Thymus (tissue), 11 donors: ENCODE results near the gene CABLES1. TPM values are rescaled to one million over a fixed set of nuclear protein-coding genes. Genes with fewer than 3 reads are reported as not detected.
"Not testable (repeated sequence)": the region's sequence is repeated elsewhere in the genome, so short reads cannot be mapped to it uniquely, and the experiment has no call there.

Experiments
- DNase-seq, 9 donors: peaks; one replicate each; pipeline ENCODE4 v3.0.0-alpha.2; 2013; ENCODE audit warnings: low spot score in 9 of 9, low read depth in 6 of 9, missing footprints in 1 of 9
- H3K27ac ChIP-seq, 2 donors: one replicate each; pipeline ENCODE4 v1.5.1; 2013; ENCODE audit warnings: control low read depth in 1 of 2, low read depth in 1 of 2, low read length in 1 of 2, mild to moderate bottlenecking in 1 of 2, moderate library complexity in 1 of 2
- H3K27me3 ChIP-seq, 2 donors: one replicate each; pipeline ENCODE4 v1.5.1; 2013; ENCODE audit warnings: low read length in 1 of 2; ENCODE audit not compliant: control insufficient read depth in 2 of 2, insufficient read depth in 1 of 2
- H3K36me3 ChIP-seq, 2 donors: one replicate each; pipeline ENCODE4 v1.5.1; 2013; ENCODE audit warnings: low read length in 1 of 2, mild to moderate bottlenecking in 1 of 2, moderate library complexity in 1 of 2; ENCODE audit not compliant: control insufficient read depth in 2 of 2, insufficient read depth in 2 of 2
- H3K4me1 ChIP-seq, 2 donors: one replicate each; pipeline ENCODE4 v1.5.1; 2013; ENCODE audit warnings: low read length in 2 of 2; ENCODE audit not compliant: control insufficient read depth in 2 of 2, insufficient read depth in 2 of 2
- H3K4me3 ChIP-seq, 2 donors: one replicate each; pipeline ENCODE4 v1.5.1; 2013; ENCODE audit warnings: low read length in 2 of 2, control low read depth in 1 of 2, mild to moderate bottlenecking in 1 of 2
- H3K9me3 ChIP-seq, 2 donors: one replicate each; pipeline ENCODE4 v1.5.1; 2013; ENCODE audit warnings: low read length in 1 of 2, mild to moderate bottlenecking in 1 of 2; ENCODE audit not compliant: control insufficient read depth in 2 of 2, insufficient read depth in 1 of 2
- WGBS: extraction: QIAGEN DNeasy Blood & Tissue Kit; methylation state at CpG from one replicate; pipeline ENCODE4 v1.1.7; 2013; 5-methylcytosine and 5-hydroxymethylcytosine counted together
- polyA plus RNA-seq: library from polyadenylated mRNA; stranded (reverse); fragments of 200-250 nt; gene quantifications from one replicate; pipeline ENCODE4 v1.2.3, GENCODE V29; 2013
- total RNA-seq: library from RNA; stranded (reverse); fragments of 120-200 nt; gene quantifications from one replicate; pipeline ENCODE4 v1.2.4, GENCODE V29; 2013
- donor health status: healthy.

CABLES1 gene
- total and polyA plus RNA-seq, 2 donors, result 5.1 to 6.7 TPM

GRCh38 chr18:23241833-23242496 lies 106.7 kb downstream of the CABLES1 start:
- H3K4me1 ChIP-seq, result peaks cover 28 to 57% of the 10 kb centered on the region in 2 donors

DNA sequence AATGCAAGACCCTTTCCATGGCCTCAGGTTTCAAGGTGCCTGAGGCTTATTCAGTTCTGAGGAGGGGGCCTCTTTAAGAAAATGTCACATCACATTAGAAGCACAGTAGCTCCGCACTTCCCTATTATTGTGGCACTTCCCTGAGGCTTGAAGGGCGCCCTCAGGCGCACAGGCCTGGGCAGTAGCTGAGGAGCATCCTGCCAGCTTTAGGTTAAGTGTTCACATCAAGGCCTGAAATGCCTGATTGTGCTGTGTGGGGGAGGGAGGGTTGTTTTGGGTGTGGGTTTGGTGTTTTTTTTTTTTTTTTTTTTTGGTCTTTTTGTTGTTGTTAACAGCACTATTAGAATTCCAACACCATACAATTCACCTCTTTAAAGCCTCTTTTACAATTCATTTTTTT lies 107.9 kb downstream of the CABLES1 start:
- Histone ChIP-seq H3K4me3 (no peak overlapping the region), H3K27me3 (no peaks in the 10 kb centered on the region), H3K27ac (no peak overlapping the region), H3K36me3 (no peaks in the 10 kb centered on the region), H3K9me3 (no peaks in the 10 kb centered on the region), H3K4me1 (peaks cover 17 to 45% of the 10 kb centered on the region in 2 donors)
- DNase-seq, result peak in 1 of 9 donors; percentile 55
- WGBS, result 23% methylated on average over 3 of the region's 3 CpGs

More at GRCh38 chr18:23241833-23242496, 106.7 kb downstream of the CABLES1 start:
- H3K9me3 ChIP-seq, H3K27me3 ChIP-seq, H3K4me3 ChIP-seq, H3K36me3 ChIP-seq: not testable (repeated sequence)
- DNase-seq, result peak in 6 of 9 donors; percentile 23 to 85 (median 64)
- WGBS, result 54% methylated on average over 11 of the region's 11 CpGs
- H3K27ac ChIP-seq, result peak overlapping the region in 1 of 2 donors; percentile 19

GRCh38 chr18:23243816-23244215 lies 108.5 kb downstream of the CABLES1 start:
- H3K4me3 ChIP-seq, result no peak overlapping the region
- no peaks in the 10 kb centered on the region for H3K9me3 ChIP-seq
- H3K27me3 ChIP-seq, result no peaks in the 10 kb centered on the region
- H3K36me3 ChIP-seq, result no peaks in the 10 kb centered on the region
- H3K4me1 ChIP-seq, result peaks cover 14 to 41% of the 10 kb centered on the region in 2 donors
- DNase-seq, result no peak
- no peak overlapping the region for H3K27ac ChIP-seq
- 95% methylated on average over 12 of the region's 12 CpGs for WGBS

DNA sequence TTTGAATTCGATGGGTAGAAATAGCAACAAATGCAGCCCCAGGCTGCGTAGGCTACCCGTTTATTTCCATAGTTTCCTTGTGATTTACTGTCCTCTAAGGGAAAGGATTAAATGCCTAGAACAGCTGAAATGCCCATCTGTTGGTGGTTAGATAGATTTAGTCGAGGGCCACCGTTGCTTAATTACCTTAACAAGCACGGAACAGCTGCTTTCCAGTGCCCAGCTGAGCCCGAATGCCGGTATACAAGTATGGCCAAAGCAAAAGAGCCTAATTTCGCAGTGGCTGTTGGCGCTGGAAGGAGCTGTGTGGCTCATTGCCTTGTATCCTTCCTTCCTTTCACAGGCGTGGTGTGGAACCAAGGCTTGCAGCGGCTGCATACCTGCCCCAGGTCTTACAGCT lies 109.1 kb downstream of the CABLES1 start:
- 93% methylated on average over 12 of the region's 12 CpGs for WGBS
- H3K9me3 ChIP-seq, result no peaks in the 10 kb centered on the region
- H3K27me3 ChIP-seq, result no peaks in the 10 kb centered on the region
- H3K4me3 ChIP-seq, result no peak overlapping the region
- peaks cover 14 to 38% of the 10 kb centered on the region in 2 donors for H3K4me1 ChIP-seq
- no peaks in the 10 kb centered on the region for H3K36me3 ChIP-seq
- no peak for DNase-seq
- no peak overlapping the region for H3K27ac ChIP-seq

DNA sequence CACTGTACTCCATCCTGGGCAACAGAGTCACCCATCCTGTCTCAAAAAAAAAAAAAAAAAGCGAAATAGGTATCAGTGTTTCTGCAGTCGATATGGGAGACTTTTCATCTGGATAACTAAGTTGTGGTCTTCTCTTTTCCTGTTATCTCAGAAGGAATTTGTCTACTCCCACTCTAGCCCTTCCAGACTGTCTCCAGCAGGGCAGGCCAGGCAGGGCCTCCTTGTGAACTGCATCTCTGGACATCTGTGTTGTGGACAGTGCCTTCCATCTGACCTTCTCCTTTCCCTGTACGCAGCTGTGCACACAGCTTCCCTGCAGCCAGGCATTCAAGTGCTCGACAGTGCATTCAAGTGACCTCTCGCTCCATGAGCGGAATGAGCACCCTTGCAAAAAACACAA lies 110.2 kb downstream of the CABLES1 start:
- Histone ChIP-seq H3K4me1 (peaks cover 14 to 29% of the 10 kb centered on the region in 2 donors), H3K27me3 (no peaks in the 10 kb centered on the region), H3K27ac (no peak overlapping the region), H3K9me3 (no peaks in the 10 kb centered on the region), H3K4me3 (no peak overlapping the region), H3K36me3 (no peaks in the 10 kb centered on the region)
- DNase-seq, result no peak
- WGBS, result 96% methylated on average over 6 of the region's 6 CpGs

- H3K4me1 ChIP-seq, result peaks cover 5 to 12% of the 10 kb centered on the region in 2 donors
- WGBS, result 98% methylated on average over 10 of the region's 10 CpGs
- no peaks in the 10 kb centered on the region for H3K36me3 ChIP-seq
- H3K4me3 ChIP-seq, result no peak overlapping the region
- no peaks in the 10 kb centered on the region for H3K9me3 ChIP-seq
- no peaks in the 10 kb centered on the region for H3K27me3 ChIP-seq
- no peak for DNase-seq
- no peak overlapping the region for H3K27ac ChIP-seq
Measured at GRCh38 chr18:23247331-23247730, 112.0 kb downstream of the CABLES1 start.

- Histone ChIP-seq H3K27me3 (no peaks in the 10 kb centered on the region), H3K4me1 (peaks cover 3 to 10% of the 10 kb centered on the region in 2 donors), H3K27ac (no peak overlapping the region), H3K9me3 (no peaks in the 10 kb centered on the region), H3K36me3 (no peaks in the 10 kb centered on the region), H3K4me3 (no peak overlapping the region)
- no peak for DNase-seq
- WGBS, result 98% methylated on average over 14 of the region's 14 CpGs
Measured at GRCh38 chr18:23247896-23248295, 112.6 kb downstream of the CABLES1 start.

GRCh38 chr18:23248826-23249225 lies 113.5 kb downstream of the CABLES1 start:
- no peak for DNase-seq
- Histone ChIP-seq H3K27me3 (no peaks in the 10 kb centered on the region), H3K4me1 (peaks cover 0 to 3% of the 10 kb centered on the region in 2 donors), H3K36me3 (no peaks in the 10 kb centered on the region), H3K4me3 (no peak overlapping the region), H3K9me3 (no peaks in the 10 kb centered on the region), H3K27ac (no peak overlapping the region)
- 97% methylated on average over 2 of the region's 2 CpGs for WGBS

GRCh38 chr18:23249348-23249747 lies 114.1 kb downstream of the CABLES1 start:
- Histone ChIP-seq H3K36me3 (peaks cover 0 to under 1% of the 10 kb centered on the region in 2 donors), H3K9me3 (no peaks in the 10 kb centered on the region), H3K4me1 (no peaks in the 10 kb centered on the region), H3K4me3 (no peak overlapping the region), H3K27ac (no peak overlapping the region), H3K27me3 (no peaks in the 10 kb centered on the region)
- DNase-seq, result no peak
- WGBS, result 96% methylated on average over 7 of the region's 7 CpGs
